Panc1 (cell line): Measurements from ENCODE around the gene CNNM2. TPM values are rescaled to one million over a fixed set of nuclear protein-coding genes. Genes with fewer than 3 reads are reported as not detected.

Source experiments
- ATAC-seq: fragments of 200-7000 bp; cut with Tn5 transposase; 2 replicates; pipeline ENCODE4 v1.9.1; 2020; ENCODE audit warnings: mild to moderate bottlenecking, moderate library complexity
- BruUV-seq: library from RNA; stranded (reverse); fragments of 400-500 nt; replicated peaks from 2 replicates; lab custom pipeline; 2021; lab: Mats Ljungman, UMichigan
- CTCF ChIA-PET: fragments of 300-600 bp; sonication (Branson Sonifier 250); formaldehyde crosslinking; loops from one replicate; lab custom pipeline; 2022; ENCODE audit warnings: antibody characterized with exemption; lab: Charles Lee
- POLR2A ChIA-PET: fragments of 300-600 bp; sonication (Branson Sonifier 250); formaldehyde crosslinking; loops from one replicate; lab custom pipeline; 2022; ENCODE audit warnings: antibody characterized with exemption; lab: Charles Lee
- DNase-seq: peaks from one replicate; pipeline ENCODE4 v3.0.0-alpha.2; 2010; ENCODE audit warnings: low read depth, low spot score
- H3K27ac ChIP-seq: 2 replicates; pipeline ENCODE4 v1.5.1; 2011; ENCODE audit warnings: mild to moderate bottlenecking, low read length, inconsistent platforms
- H3K27me3 ChIP-seq: fragments of 200-500 bp; sonication (Bioruptor generic); 2 replicates; pipeline ENCODE4 v1.6.0; 2014; ENCODE audit warnings: low read length, inconsistent platforms; ENCODE audit not compliant: control insufficient read depth, insufficient read depth
- H3K36me3 ChIP-seq: fragments of 200-500 bp; sonication (Bioruptor generic); 2 replicates; pipeline ENCODE4 v1.5.1; 2014; ENCODE audit warnings: inconsistent platforms, mild to moderate bottlenecking, low read length, moderate library complexity; ENCODE audit not compliant: control insufficient read depth, insufficient read depth
- H3K4me1 ChIP-seq: 2 replicates; pipeline ENCODE4 v1.5.1; 2011; ENCODE audit warnings: inconsistent platforms, mild to moderate bottlenecking, low read length, moderate library complexity; ENCODE audit not compliant: control insufficient read depth, insufficient read depth
- H3K4me3 ChIP-seq, 2 experiments: 2 replicates each; pipeline ENCODE4 v1.5.1; 2011 to 2012; ENCODE audit warnings: low read depth in 2 of 2, low read length in 2 of 2, mild to moderate bottlenecking in 2 of 2, inconsistent platforms in 1 of 2, moderate library complexity in 1 of 2
- H3K9me3 ChIP-seq: fragments of 200-500 bp; sonication (Bioruptor generic); 2 replicates; pipeline ENCODE4 v1.5.1; 2014; ENCODE audit warnings: low read depth, mild to moderate bottlenecking, inconsistent platforms, low read length, moderate library complexity; ENCODE audit not compliant: control insufficient read depth, insufficient read depth
- CTCF ChIP-seq: fragments of 450-650 bp; IDR thresholded peaks from 2 replicates; pipeline ENCODE4 v1.5.1; 2017; ENCODE audit warnings: mild to moderate bottlenecking
- POLR2AphosphoS5 ChIP-seq: IDR thresholded peaks from 2 replicates; pipeline ENCODE4 v1.6.1; 2012; ENCODE audit warnings: mild to moderate bottlenecking, low read depth, low read length, moderate library complexity
- REST ChIP-seq, 2 experiments: IDR thresholded peaks; 2 replicates each; pipeline ENCODE4 v1.6.1; 2011 to 2012; ENCODE audit warnings: low read depth in 2 of 2, control low read depth in 1 of 2, low read length in 1 of 2, mild to moderate bottlenecking in 1 of 2, moderate library complexity in 1 of 2; ENCODE audit not compliant: insufficient read depth in 1 of 2
- SIN3A ChIP-seq: IDR thresholded peaks from 2 replicates; pipeline ENCODE4 v1.6.1; 2012; ENCODE audit warnings: low read depth, mild to moderate bottlenecking, low read length, moderate library complexity, borderline replicate concordance; ENCODE audit not compliant: insufficient read depth
- TCF7L2 ChIP-seq: IDR thresholded peaks from 2 replicates; pipeline ENCODE4 v1.6.1; 2011; ENCODE audit warnings: mild to moderate bottlenecking, low read depth, low read length, inconsistent platforms
- in situ Hi-C: cut with HindIII; loops from 2 replicates; pipeline ENCODE4 v1.10.0; 2016; ENCODE audit warnings: low sequenced_read_pairs, low pct_unique_long_range_greater_than_20kb
- intact Hi-C: fragments of 100-400 bp; cut with micrococcal nuclease; formaldehyde crosslinking; loops from one replicate; pipeline ENCODE4 v1.10.0; 2022; ENCODE audit not compliant: unreplicated experiment
- total RNA-seq: library from RNA; stranded (reverse); gene quantifications from one replicate; pipeline ENCODE4 v1.2.1, GENCODE V29; 2021; ENCODE audit not compliant: unreplicated experiment

The CNNM2 gene
- total RNA-seq, 1 experiment from 2014 or later, result 27.1 TPM

- Histone ChIP-seq H3K36me3 (no peaks in the 10 kb centered on the region), H3K4me1 (no peaks in the 10 kb centered on the region), H3K9me3 (no peaks in the 10 kb centered on the region), H3K27ac (no peak overlapping the region), H3K4me3 (no peak overlapping the region), H3K27me3 (no peaks in the 10 kb centered on the region)
- no TSS peak for BruUV-seq
- in situ Hi-C loops, result no loop called here
- no peak for TF ChIP-seq POLR2AphosphoS5
- TF ChIP-seq SIN3A, result no peak
- no peak for TF ChIP-seq TCF7L2
- no peak for TF ChIP-seq REST (IDR thresholded peaks at IDR 0.05; ENCODE audit: insufficient read depth in 1 of 2, low read depth in 2 of 2, low read length in 1 of 2)
- no peak for TF ChIP-seq CTCF
- ChIA-PET POLR2A (no interaction called here), CTCF (no interaction called here)
- ATAC-seq, result no peak
- intact Hi-C loops, result no loop called here
- no peak for DNase-seq
Observed at GRCh38 chr10:103077491-103078308, 159.6 kb downstream of the CNNM2 start.

- CTCF ChIA-PET, result no interaction called here
Observed at GRCh38 chr10:103078309-103078615, 160.2 kb downstream of the CNNM2 start.

More at GRCh38 chr10:103078309-103078615, 160.2 kb downstream of the CNNM2 start:
- no peak overlapping the region for H3K4me3 ChIP-seq
- intact Hi-C loops (no loop called here), in situ Hi-C loops (no loop called here)
- H3K36me3 ChIP-seq, result no peaks in the 10 kb centered on the region
- POLR2A ChIA-PET, result no interaction called here
- no peaks in the 10 kb centered on the region for H3K4me1 ChIP-seq
- no peak for ATAC-seq
- no TSS peak for BruUV-seq
- H3K27ac ChIP-seq, result no peak overlapping the region
- TF ChIP-seq REST (IDR thresholded peaks at IDR 0.05; ENCODE audit: insufficient read depth in 1 of 2, low read depth in 2 of 2, low read length in 1 of 2) (no peak), CTCF (no peak), SIN3A (no peak), TCF7L2 (no peak), POLR2AphosphoS5 (no peak)
- no peaks in the 10 kb centered on the region for H3K9me3 ChIP-seq
- no peaks in the 10 kb centered on the region for H3K27me3 ChIP-seq
- DNase-seq, result no peak
